Measurements from ENCODE around the gene CNDP1.

The CNDP1 gene

GRCh38 chr18:74579496-74580065 is 45.3 kb downstream of the CNDP1 start:
- DNase-seq (ENCODE audit: low read depth, low spot score), result no peak

- no peak for DNase-seq (ENCODE audit: low read depth, low spot score)
Observed at GRCh38 chr18:74582642-74583041, 48.3 kb downstream of the CNDP1 start.

- no peak for DNase-seq (ENCODE audit: low read depth, low spot score)
Observed at GRCh38 chr18:74587441-74587840, 53.1 kb downstream of the CNDP1 start.

- no peak for DNase-seq (ENCODE audit: low read depth, low spot score)
Observed at GRCh38 chr18:74589021-74589420, 54.7 kb downstream of the CNDP1 start.

- DNase-seq (ENCODE audit: low read depth, low spot score), result no peak
Observed at GRCh38 chr18:74589811-74590210, 55.5 kb downstream of the CNDP1 start.

GRCh38 chr18:74590671-74591070 is 56.4 kb downstream of the CNDP1 start:
- no peak for DNase-seq (ENCODE audit: low read depth, low spot score)

- no peak for DNase-seq (ENCODE audit: low read depth, low spot score)
Observed at GRCh38 chr18:74595431-74595830, 61.1 kb downstream of the CNDP1 start.

GRCh38 chr18:74597034-74597661 is 62.8 kb downstream of the CNDP1 start:
- peak; percentile 40 for DNase-seq (ENCODE audit: low read depth, low spot score)

GRCh38 chr18:74597662-74598349 is 63.5 kb downstream of the CNDP1 start, which contains the start of gene ZNF407:
ZNF407 (plus strand) TSS chr18:74597870; CDS start chr18:74631020, 33,150 bp downstream.
- peak; percentile 74 for DNase-seq (ENCODE audit: low read depth, low spot score)

GRCh38 chr18:74598350-74599001 is 64.2 kb downstream of the CNDP1 start:
- peak; percentile 31 for DNase-seq (ENCODE audit: low read depth, low spot score)

- no peak for DNase-seq (ENCODE audit: low read depth, low spot score)
Observed at GRCh38 chr18:74604361-74604760, 70.1 kb downstream of the CNDP1 start.

GRCh38 chr18:74604774-74605173 is 70.5 kb downstream of the CNDP1 start:
- DNase-seq (ENCODE audit: low read depth, low spot score), result no peak

GRCh38 chr18:74608681-74609080 is 74.4 kb downstream of the CNDP1 start:
- DNase-seq (ENCODE audit: low read depth, low spot score), result no peak

GRCh38 chr18:74609535-74609934 is 75.2 kb downstream of the CNDP1 start:
- no peak for DNase-seq (ENCODE audit: low read depth, low spot score)

GRCh38 chr18:74610051-74610615 is 75.8 kb downstream of the CNDP1 start:
- DNase-seq (ENCODE audit: low read depth, low spot score), result no peak

- DNase-seq (ENCODE audit: low read depth, low spot score), result no peak
Observed at GRCh38 chr18:74610860-74611259, 76.6 kb downstream of the CNDP1 start.

- DNase-seq (ENCODE audit: low read depth, low spot score), result no peak
Observed at GRCh38 chr18:74611765-74612164, 77.5 kb downstream of the CNDP1 start.

- no peak for DNase-seq (ENCODE audit: low read depth, low spot score)
Observed at GRCh38 chr18:74613381-74613780, 79.1 kb downstream of the CNDP1 start.

GRCh38 chr18:74616494-74616893 is 82.2 kb downstream of the CNDP1 start:
- DNase-seq (ENCODE audit: low read depth, low spot score), result no peak

GRCh38 chr18:74617486-74617885 is 83.2 kb downstream of the CNDP1 start:
- no peak for DNase-seq (ENCODE audit: low read depth, low spot score)

- DNase-seq (ENCODE audit: low read depth, low spot score), result no peak
Observed at GRCh38 chr18:74622072-74622471, 87.8 kb downstream of the CNDP1 start.
